Kasumi-1 (cell line): Measurements from ENCODE around the gene OR8S1.
A peak's percentile ranks its signal among the peaks of the same experiment; 100 is the strongest.
"Not testable (repeated sequence)": the region's sequence is repeated elsewhere in the genome, so short reads cannot be mapped to it uniquely, and the experiment has no call there.

Experiments used
- DNase-seq, 2 experiments: peaks; one replicate each; lab custom pipeline; 2025; lab: John Stamatoyannopoulos, UW

Gene OR8S1

GRCh38 chr12:48525332-48525731 is at the start of gene OR8S1:
Gene OR8S1, plus strand, starts transcription at chr12:48525632. Its CDS starts 0 bp downstream, at chr12:48525632.
- no peak for DNase-seq

- no peak for DNase-seq
Observed at GRCh38 chr12:48482198-48482597, 43.2 kb upstream of the OR8S1 start, which contains the start of gene C12orf54. Gene C12orf54, plus strand, starts transcription at chr12:48482498. Its CDS starts 799 bp downstream, at chr12:48483297.

- no peak for DNase-seq
Observed at GRCh38 chr12:48482930-48483329, 42.5 kb upstream of the OR8S1 start.

GRCh38 chr12:48486261-48486660 is 39.2 kb upstream of the OR8S1 start:
- no peak for DNase-seq

GRCh38 chr12:48486679-48487078 is 38.8 kb upstream of the OR8S1 start:
- DNase-seq: no peak

- no peak for DNase-seq
Observed at GRCh38 chr12:48489012-48489411, 36.4 kb upstream of the OR8S1 start.

- not testable (repeated sequence) for DNase-seq
Observed at GRCh38 chr12:48489456-48489855, 36.0 kb upstream of the OR8S1 start.

- not testable (repeated sequence) for DNase-seq
Observed at GRCh38 chr12:48500281-48500680, 25.2 kb upstream of the OR8S1 start.

GRCh38 chr12:48506836-48507235 is 18.6 kb upstream of the OR8S1 start:
- not testable (repeated sequence) for DNase-seq

- DNase-seq: no peak
Observed at GRCh38 chr12:48508987-48509386, 16.4 kb upstream of the OR8S1 start.

- no peak for DNase-seq
Observed at GRCh38 chr12:48510111-48510510, 15.3 kb upstream of the OR8S1 start.

- no peak for DNase-seq
Observed at GRCh38 chr12:48512855-48513254, 12.6 kb upstream of the OR8S1 start.

- no peak for DNase-seq
Observed at GRCh38 chr12:48514728-48515127, 10.7 kb upstream of the OR8S1 start.

- DNase-seq: not testable (repeated sequence)
Observed at GRCh38 chr12:48520381-48520780, 5.1 kb upstream of the OR8S1 start.

- no peak for DNase-seq
Observed at GRCh38 chr12:48527891-48528670, 2.6 kb downstream of the OR8S1 start.

- no peak for DNase-seq
Observed at GRCh38 chr12:48532601-48533000, 7.2 kb downstream of the OR8S1 start.

- DNase-seq: peak in 1 of 2 experiments; percentile 5
Observed at GRCh38 chr12:48536602-48537001, 11.2 kb downstream of the OR8S1 start.

GRCh38 chr12:48542300-48542928 is 17.0 kb downstream of the OR8S1 start:
- peak; percentile 37 to 44 for DNase-seq

- no peak for DNase-seq
Observed at GRCh38 chr12:48545833-48546469, 20.5 kb downstream of the OR8S1 start.

- not testable (repeated sequence) for DNase-seq
Observed at GRCh38 chr12:48547012-48547411, 21.6 kb downstream of the OR8S1 start.

- not testable (repeated sequence) for DNase-seq
Observed at GRCh38 chr12:48551636-48552035, 26.2 kb downstream of the OR8S1 start.

- not testable (repeated sequence) for DNase-seq
Observed at GRCh38 chr12:48553666-48554343, 28.4 kb downstream of the OR8S1 start.
